Stimulated activated CD8-positive, alpha-beta memory T cell treated with anti-CD3 and anti-CD28 coated beads, Interleukin-2, amount 100 ng/mL, for 48 hours (primary cell): ENCODE results near the gene ASTE1.
"Not testable (repeated sequence)": the region's sequence is repeated elsewhere in the genome, so short reads cannot be mapped to it uniquely, and the experiment has no call there.

ENCODE experiments used
- DNase-seq, 2 donors: peaks; one replicate each; pipeline ENCODE4 v3.0.0-alpha.2; 2020; ENCODE audit warnings: low read depth in 2 of 2

ASTE1 gene

GRCh38 chr3:131026321-131027151 lies at the start of gene ASTE1, which contains the start of gene NEK11:
Gene ASTE1, minus strand, starts transcription at chr3:131026825. Its CDS starts 1,519 bp downstream, at chr3:131025306.
Gene NEK11, plus strand, starts transcription at chr3:131026877. Its CDS starts 2,832 bp downstream, at chr3:131029709.
- DNase-seq = peak; percentile 84

- no peak for DNase-seq
Measured at GRCh38 chr3:131075632-131076328, 49.2 kb upstream of the ASTE1 start.

GRCh38 chr3:131072845-131073244 lies 46.2 kb upstream of the ASTE1 start:
- no peak for DNase-seq

- DNase-seq = no peak
Measured at GRCh38 chr3:131072099-131072559, 45.5 kb upstream of the ASTE1 start.

GRCh38 chr3:131067983-131068382 lies 41.4 kb upstream of the ASTE1 start:
- no peak for DNase-seq

- no peak for DNase-seq
Measured at GRCh38 chr3:131053043-131053859, 26.6 kb upstream of the ASTE1 start.

GRCh38 chr3:131050001-131050400 lies 23.4 kb upstream of the ASTE1 start:
- DNase-seq = no peak

GRCh38 chr3:131048030-131048429 lies 21.4 kb upstream of the ASTE1 start:
- no peak for DNase-seq

- DNase-seq = no peak
Measured at GRCh38 chr3:131047582-131047981, 21.0 kb upstream of the ASTE1 start.

GRCh38 chr3:131042271-131042985 lies 15.8 kb upstream of the ASTE1 start:
- not testable (repeated sequence) for DNase-seq

- DNase-seq = no peak
Measured at GRCh38 chr3:131038326-131038725, 11.7 kb upstream of the ASTE1 start.

GRCh38 chr3:131036986-131037385 lies 10.4 kb upstream of the ASTE1 start:
- no peak for DNase-seq

- no peak for DNase-seq
Measured at GRCh38 chr3:131036200-131036816, 9.7 kb upstream of the ASTE1 start.

- DNase-seq = no peak
Measured at GRCh38 chr3:131033480-131034080, 7.0 kb upstream of the ASTE1 start.

GRCh38 chr3:131031660-131032059 lies 5.0 kb upstream of the ASTE1 start:
- DNase-seq = no peak

- no peak for DNase-seq
Measured at GRCh38 chr3:131028844-131029243, 2.2 kb upstream of the ASTE1 start.

- DNase-seq = no peak
Measured at GRCh38 chr3:131025539-131025938, 1.1 kb downstream of the ASTE1 start.

- DNase-seq = no peak
Measured at GRCh38 chr3:131020122-131020693, 6.4 kb downstream of the ASTE1 start.

- no peak for DNase-seq
Measured at GRCh38 chr3:131018970-131019369, 7.7 kb downstream of the ASTE1 start.

- DNase-seq = no peak
Measured at GRCh38 chr3:131009698-131010097, 16.9 kb downstream of the ASTE1 start.
